Measurements from ENCODE around the gene CFAP210.

CFAP210 gene

DNA sequence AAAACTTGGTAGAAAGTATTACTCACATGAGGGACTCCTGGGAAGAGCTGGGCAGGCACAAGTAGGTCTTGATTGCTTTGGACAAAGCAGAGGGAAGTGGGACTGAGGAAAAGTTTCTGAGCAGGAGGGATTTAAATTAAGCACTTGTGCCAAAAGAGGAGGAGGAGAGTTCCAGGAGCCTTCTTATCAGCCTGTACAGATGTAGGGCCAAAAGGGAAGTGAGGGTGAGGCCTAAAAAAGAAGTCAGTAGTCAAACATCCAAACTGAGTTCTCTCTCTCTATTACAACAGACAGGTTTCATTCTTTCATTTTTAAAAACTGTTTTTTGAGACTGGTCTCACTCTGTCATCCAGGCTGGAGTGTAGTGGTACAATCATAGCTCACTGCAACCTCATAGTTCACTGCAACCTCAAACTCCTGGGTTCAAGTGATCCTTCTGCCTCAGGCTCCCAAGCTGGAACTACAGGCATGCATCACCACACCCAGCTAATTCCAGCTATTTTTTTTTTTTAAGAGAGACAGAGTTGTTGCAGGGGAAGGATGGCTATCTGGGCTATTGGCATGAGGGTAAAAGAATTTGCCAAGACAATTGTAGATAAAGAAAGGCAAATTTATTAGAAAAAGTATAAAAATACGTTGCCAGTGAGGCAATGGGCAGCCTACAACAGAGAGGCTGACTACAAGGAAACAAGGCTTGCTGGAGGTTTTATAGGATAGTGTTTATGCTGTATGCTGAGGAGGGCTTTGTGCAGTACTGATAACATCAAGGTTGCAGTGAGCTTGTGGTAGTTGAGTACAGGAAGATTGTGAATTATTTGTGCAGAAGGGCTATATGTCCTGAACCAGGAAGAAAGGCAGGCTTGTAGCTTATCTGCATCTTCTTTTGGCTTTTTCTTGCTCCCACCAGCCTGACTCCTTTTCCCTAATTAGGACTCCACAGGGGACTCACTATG, 29.0 kb downstream of the CFAP210 start:
- H3K36me3 ChIP-seq (ENCODE audit: control insufficient read depth in 4 of 4, insufficient read depth in 4 of 4, low read length in 3 of 4): no peaks in the 10 kb centered on the region
- peak overlapping the region; percentile 36 to 76 for H3K27ac ChIP-seq (ENCODE audit: insufficient read depth in 1 of 2, low read depth in 1 of 2, low read length in 2 of 2, poor library complexity in 1 of 2, severe bottlenecking in 2 of 2)
- no peaks in the 10 kb centered on the region for H3K9me3 ChIP-seq (ENCODE audit: control extremely low read depth in 1 of 5, control insufficient read depth in 4 of 5, insufficient read depth in 2 of 5, low read depth in 1 of 5, low read length in 4 of 5)
- peak overlapping the region in 3 of 7 experiments; percentile 20 to 40 (median 22) for H3K4me3 ChIP-seq (ENCODE audit: control insufficient read depth in 1 of 7, extremely low read depth in 1 of 7, insufficient read depth in 4 of 7, low read depth in 2 of 7, low read length in 6 of 7)
- no peaks in the 10 kb centered on the region for H3K27me3 ChIP-seq (replicated peaks in 2 of 5; ENCODE audit: control insufficient read depth in 4 of 5, insufficient read depth in 5 of 5, low read length in 4 of 5)
- CTCF ChIA-PET: interaction anchor here (0.9 to 2.0 kb wide), 4 partner anchors 10 to 30 kb away, joined by 3 to 8 read pairs (median 3); no protein-coding TSS in a partner anchor
- 8% methylated on average over 1 of the region's 1 CpG for WGBS (ENCODE audit: insufficient coverage)
- DNase-seq: peak; percentile 70 to 94 (median 91)
- POLR2A ChIA-PET: no interaction called here
- H3K4me1 ChIP-seq (ENCODE audit: control extremely low read depth in 1 of 4, control insufficient read depth in 4 of 4, insufficient read depth in 4 of 4, low read length in 3 of 4): peaks cover 15 to 26% (median 17%) of the 10 kb centered on the region in 4 experiments

DNA sequence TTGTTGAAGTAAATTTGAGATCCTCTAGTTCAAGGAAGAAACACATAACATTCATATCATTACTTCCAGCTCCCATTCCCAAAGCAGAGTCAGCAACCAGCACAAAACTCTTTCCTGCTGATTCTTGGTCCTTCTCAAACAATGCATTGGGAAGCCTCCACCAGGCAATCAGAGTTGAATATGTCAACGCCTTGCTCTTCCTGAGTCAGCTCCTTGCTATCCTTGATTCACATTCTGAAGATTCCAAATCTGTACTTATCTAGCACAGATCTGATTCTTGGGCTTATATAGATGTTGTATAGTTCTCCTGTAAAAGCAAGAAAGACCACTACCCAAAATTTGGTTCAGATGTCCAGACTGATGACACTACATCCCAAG, 29.6 kb downstream of the CFAP210 start:
- H3K27ac ChIP-seq (ENCODE audit: insufficient read depth in 1 of 2, low read depth in 1 of 2, low read length in 2 of 2, poor library complexity in 1 of 2, severe bottlenecking in 2 of 2): peak overlapping the region in 1 of 2 experiments; percentile 76
- WGBS (ENCODE audit: insufficient coverage): no CpG with 5 or more reads among the region's 1 CpG
- H3K4me1 ChIP-seq (ENCODE audit: control extremely low read depth in 1 of 4, control insufficient read depth in 4 of 4, insufficient read depth in 4 of 4, low read length in 3 of 4): peaks cover 15 to 26% (median 17%) of the 10 kb centered on the region in 4 experiments
- no peaks in the 10 kb centered on the region for H3K36me3 ChIP-seq (ENCODE audit: control insufficient read depth in 4 of 4, insufficient read depth in 4 of 4, low read length in 3 of 4)
- no peak overlapping the region for H3K4me3 ChIP-seq (ENCODE audit: control insufficient read depth in 1 of 7, extremely low read depth in 1 of 7, insufficient read depth in 4 of 7, low read depth in 2 of 7, low read length in 6 of 7)
- CTCF ChIA-PET: interaction anchor here (1.0 to 2.0 kb wide), 3 partner anchors 9 to 21 kb away, joined by 3 to 8 read pairs (median 3); no protein-coding TSS in a partner anchor
- no peaks in the 10 kb centered on the region for H3K9me3 ChIP-seq (ENCODE audit: control extremely low read depth in 1 of 5, control insufficient read depth in 4 of 5, insufficient read depth in 2 of 5, low read depth in 1 of 5, low read length in 4 of 5)
- POLR2A ChIA-PET: no interaction called here
- DNase-seq: no peak
- no peaks in the 10 kb centered on the region for H3K27me3 ChIP-seq (replicated peaks in 2 of 5; ENCODE audit: control insufficient read depth in 4 of 5, insufficient read depth in 5 of 5, low read length in 4 of 5)

DNA sequence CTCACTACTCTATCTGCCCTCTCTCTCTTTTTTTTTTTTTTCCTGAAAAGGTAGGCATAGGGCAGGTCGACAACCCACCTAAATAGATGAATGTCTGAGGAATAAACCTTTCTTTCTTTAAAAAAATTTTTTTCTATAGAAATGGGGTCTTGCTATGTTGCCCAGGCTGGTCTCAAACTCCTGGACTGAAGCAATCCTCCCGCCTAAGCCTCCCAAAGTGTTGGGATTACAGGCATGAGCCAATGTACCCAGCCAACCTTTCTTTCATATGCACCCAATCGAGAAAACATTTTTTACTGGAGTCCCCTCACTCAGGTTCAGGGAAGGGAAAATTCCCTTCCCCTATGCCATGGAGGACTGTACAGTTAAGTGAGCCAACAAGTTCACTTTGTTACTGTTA, 31.0 kb downstream of the CFAP210 start:
- Histone ChIP-seq H3K4me1 (ENCODE audit: control extremely low read depth in 1 of 4, control insufficient read depth in 4 of 4, insufficient read depth in 4 of 4, low read length in 3 of 4) (peaks cover 15 to 37% (median 23%) of the 10 kb centered on the region in 4 experiments), H3K36me3 (ENCODE audit: control insufficient read depth in 4 of 4, insufficient read depth in 4 of 4, low read length in 3 of 4) (no peaks in the 10 kb centered on the region), H3K9me3 (ENCODE audit: control extremely low read depth in 1 of 5, control insufficient read depth in 4 of 5, insufficient read depth in 2 of 5, low read depth in 1 of 5, low read length in 4 of 5) (no peaks in the 10 kb centered on the region), H3K27me3 (replicated peaks in 2 of 5; ENCODE audit: control insufficient read depth in 4 of 5, insufficient read depth in 5 of 5, low read length in 4 of 5) (no peaks in the 10 kb centered on the region), H3K4me3 (ENCODE audit: control insufficient read depth in 1 of 7, extremely low read depth in 1 of 7, insufficient read depth in 4 of 7, low read depth in 2 of 7, low read length in 6 of 7) (no peak overlapping the region), H3K27ac (ENCODE audit: insufficient read depth in 1 of 2, low read depth in 1 of 2, low read length in 2 of 2, poor library complexity in 1 of 2, severe bottlenecking in 2 of 2) (no peak overlapping the region)
- CTCF ChIA-PET: interaction anchor here (0.7 to 1.5 kb wide), 3 partner anchors 9 to 34 kb away, joined by 3 read pairs; no protein-coding TSS in a partner anchor
- POLR2A ChIA-PET: no interaction called here
- DNase-seq: no peak
- 100% methylated on average over 1 of the region's 3 CpGs for WGBS (ENCODE audit: insufficient coverage)

DNA sequence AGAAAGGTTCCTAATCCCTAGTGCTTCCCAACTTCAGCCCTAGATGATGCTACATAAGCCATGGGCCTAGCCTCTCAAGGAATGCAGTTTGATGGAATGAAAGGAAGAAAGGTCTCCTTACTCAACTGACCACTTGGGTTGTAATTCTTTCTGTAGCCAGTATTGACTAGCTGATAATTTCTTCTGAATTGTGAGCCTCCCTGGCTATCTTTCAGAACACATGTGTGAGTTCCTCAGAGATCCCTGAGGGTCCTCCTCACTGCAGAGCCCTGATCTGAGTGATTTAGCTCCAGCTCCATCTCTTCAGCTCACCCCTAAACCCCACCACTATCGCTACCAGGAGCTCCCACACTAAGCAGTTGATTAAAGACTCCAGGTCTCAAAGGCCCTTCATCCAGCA, 31.5 kb downstream of the CFAP210 start:
- ChIA-PET POLR2A (no interaction called here), CTCF (interaction anchor here (1.0 to 1.5 kb wide), 2 partner anchors 10 to 12 kb away, joined by 3 read pairs; no protein-coding TSS in a partner anchor)
- Histone ChIP-seq H3K4me1 (ENCODE audit: control extremely low read depth in 1 of 4, control insufficient read depth in 4 of 4, insufficient read depth in 4 of 4, low read length in 3 of 4) (peaks cover 15 to 37% (median 23%) of the 10 kb centered on the region in 4 experiments), H3K27me3 (replicated peaks in 2 of 5; ENCODE audit: control insufficient read depth in 4 of 5, insufficient read depth in 5 of 5, low read length in 4 of 5) (no peaks in the 10 kb centered on the region), H3K4me3 (ENCODE audit: control insufficient read depth in 1 of 7, extremely low read depth in 1 of 7, insufficient read depth in 4 of 7, low read depth in 2 of 7, low read length in 6 of 7) (no peak overlapping the region), H3K36me3 (ENCODE audit: control insufficient read depth in 4 of 4, insufficient read depth in 4 of 4, low read length in 3 of 4) (no peaks in the 10 kb centered on the region), H3K27ac (ENCODE audit: insufficient read depth in 1 of 2, low read depth in 1 of 2, low read length in 2 of 2, poor library complexity in 1 of 2, severe bottlenecking in 2 of 2) (no peak overlapping the region), H3K9me3 (ENCODE audit: control extremely low read depth in 1 of 5, control insufficient read depth in 4 of 5, insufficient read depth in 2 of 5, low read depth in 1 of 5, low read length in 4 of 5) (no peaks in the 10 kb centered on the region)
- 67% methylated on average over 1 of the region's 1 CpG for WGBS (ENCODE audit: insufficient coverage)
- peak in 2 of 3 donors; percentile 20 to 54 for DNase-seq

DNA sequence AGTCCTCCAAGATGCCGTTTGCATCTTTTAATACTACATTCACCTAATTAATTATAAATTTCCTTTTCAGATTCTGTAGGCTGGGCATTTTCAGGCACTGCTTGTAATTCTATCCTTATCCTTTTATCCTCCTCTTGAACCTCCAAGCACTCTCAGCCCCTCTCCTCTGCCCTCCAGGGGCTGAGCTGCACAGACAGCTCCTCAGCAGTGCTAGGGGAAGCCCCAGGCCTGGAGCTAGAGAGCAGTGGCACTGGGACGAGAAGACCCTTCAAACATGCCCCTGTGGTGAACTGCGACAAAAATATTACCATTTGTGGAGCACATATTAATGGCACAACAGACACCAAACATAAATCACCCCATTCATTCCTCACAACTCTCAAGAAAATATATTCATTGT, 32.9 kb downstream of the CFAP210 start:
- 78% methylated on average over 3 of the region's 3 CpGs for WGBS (ENCODE audit: insufficient coverage)
- no peak overlapping the region for H3K4me3 ChIP-seq (ENCODE audit: control insufficient read depth in 1 of 7, extremely low read depth in 1 of 7, insufficient read depth in 4 of 7, low read depth in 2 of 7, low read length in 6 of 7)
- CTCF ChIA-PET: no interaction called here

DNA sequence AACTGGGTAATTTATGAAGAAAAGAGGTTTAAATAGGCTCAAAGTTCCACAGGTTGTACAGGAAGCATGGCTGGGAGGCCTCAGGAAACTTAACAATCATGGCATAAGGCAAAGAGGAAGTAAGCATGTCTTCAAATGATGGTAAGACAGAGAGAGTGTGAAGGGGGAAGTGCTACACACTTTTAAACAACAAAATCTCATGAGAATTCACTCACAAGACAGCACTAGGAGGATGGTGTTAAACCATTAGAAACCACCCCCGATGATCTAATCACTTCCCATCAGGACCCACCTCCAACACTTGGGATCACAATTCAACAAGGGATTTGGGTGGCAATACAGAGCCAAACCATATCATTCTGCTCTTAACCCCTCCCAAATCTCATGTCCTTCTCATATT, 34.9 kb downstream of the CFAP210 start:
- ChIA-PET CTCF (no interaction called here), POLR2A (no interaction called here)
- 0% methylated on average over 1 of the region's 1 CpG for WGBS (ENCODE audit: insufficient coverage)

More for the DNA sequence above, 32.9 kb downstream of the CFAP210 start:
- no peak for DNase-seq
- Histone ChIP-seq H3K36me3 (ENCODE audit: control insufficient read depth in 4 of 4, insufficient read depth in 4 of 4, low read length in 3 of 4) (no peaks in the 10 kb centered on the region), H3K27ac (ENCODE audit: insufficient read depth in 1 of 2, low read depth in 1 of 2, low read length in 2 of 2, poor library complexity in 1 of 2, severe bottlenecking in 2 of 2) (no peak overlapping the region), H3K4me1 (ENCODE audit: control extremely low read depth in 1 of 4, control insufficient read depth in 4 of 4, insufficient read depth in 4 of 4, low read length in 3 of 4) (peaks cover 15 to 40% (median 23%) of the 10 kb centered on the region in 4 experiments), H3K27me3 (replicated peaks in 2 of 5; ENCODE audit: control insufficient read depth in 4 of 5, insufficient read depth in 5 of 5, low read length in 4 of 5) (no peaks in the 10 kb centered on the region), H3K9me3 (ENCODE audit: control extremely low read depth in 1 of 5, control insufficient read depth in 4 of 5, insufficient read depth in 2 of 5, low read depth in 1 of 5, low read length in 4 of 5) (no peaks in the 10 kb centered on the region)
- POLR2A ChIA-PET: no interaction called here

DNA sequence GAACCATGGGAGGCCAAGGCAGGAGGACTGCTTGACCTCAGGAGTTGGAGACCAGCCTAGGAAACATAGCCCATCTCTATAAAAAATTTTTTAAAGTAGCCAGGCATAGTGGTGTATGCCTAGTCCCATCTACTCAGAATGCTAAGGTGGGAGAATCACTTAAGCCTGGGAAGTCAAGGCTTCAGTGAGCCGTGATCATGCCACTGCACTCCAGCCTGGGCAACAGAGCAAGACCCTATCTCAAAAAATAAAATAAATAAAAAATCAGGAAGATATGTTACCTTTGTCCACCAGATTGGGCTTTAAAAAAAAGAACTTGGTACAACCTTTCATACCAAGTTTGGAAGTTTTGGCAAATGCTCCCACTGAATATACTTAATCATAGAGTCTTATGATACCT, 35.3 kb downstream of the CFAP210 start:
- DNase-seq: no peak
- CTCF ChIA-PET: no interaction called here
- no CpG with 5 or more reads among the region's 1 CpG for WGBS (ENCODE audit: insufficient coverage)
- Histone ChIP-seq H3K4me1 (ENCODE audit: control extremely low read depth in 1 of 4, control insufficient read depth in 4 of 4, insufficient read depth in 4 of 4, low read length in 3 of 4) (peaks cover 0 to 24% (median 6%) of the 10 kb centered on the region in 4 experiments), H3K4me3 (ENCODE audit: control insufficient read depth in 1 of 7, extremely low read depth in 1 of 7, insufficient read depth in 4 of 7, low read depth in 2 of 7, low read length in 6 of 7) (peak overlapping the region in 1 of 7 experiments; percentile 26), H3K36me3 (ENCODE audit: control insufficient read depth in 4 of 4, insufficient read depth in 4 of 4, low read length in 3 of 4) (no peaks in the 10 kb centered on the region), H3K9me3 (ENCODE audit: control extremely low read depth in 1 of 5, control insufficient read depth in 4 of 5, insufficient read depth in 2 of 5, low read depth in 1 of 5, low read length in 4 of 5) (no peaks in the 10 kb centered on the region), H3K27ac (ENCODE audit: insufficient read depth in 1 of 2, low read depth in 1 of 2, low read length in 2 of 2, poor library complexity in 1 of 2, severe bottlenecking in 2 of 2) (peak overlapping the region in 1 of 2 experiments; percentile 50), H3K27me3 (replicated peaks in 2 of 5; ENCODE audit: control insufficient read depth in 4 of 5, insufficient read depth in 5 of 5, low read length in 4 of 5) (no peaks in the 10 kb centered on the region)
- POLR2A ChIA-PET: no interaction called here

More for the DNA sequence above, 34.9 kb downstream of the CFAP210 start:
- H3K27ac ChIP-seq (ENCODE audit: insufficient read depth in 1 of 2, low read depth in 1 of 2, low read length in 2 of 2, poor library complexity in 1 of 2, severe bottlenecking in 2 of 2): peak overlapping the region in 1 of 2 experiments; percentile 50
- peaks cover 0 to 24% (median 7%) of the 10 kb centered on the region in 4 experiments for H3K4me1 ChIP-seq (ENCODE audit: control extremely low read depth in 1 of 4, control insufficient read depth in 4 of 4, insufficient read depth in 4 of 4, low read length in 3 of 4)
- peak in 2 of 3 donors; percentile 59 to 70 for DNase-seq
- H3K27me3 ChIP-seq (replicated peaks in 2 of 5; ENCODE audit: control insufficient read depth in 4 of 5, insufficient read depth in 5 of 5, low read length in 4 of 5): no peaks in the 10 kb centered on the region
- H3K9me3 ChIP-seq (ENCODE audit: control extremely low read depth in 1 of 5, control insufficient read depth in 4 of 5, insufficient read depth in 2 of 5, low read depth in 1 of 5, low read length in 4 of 5): no peaks in the 10 kb centered on the region
- H3K4me3 ChIP-seq (ENCODE audit: control insufficient read depth in 1 of 7, extremely low read depth in 1 of 7, insufficient read depth in 4 of 7, low read depth in 2 of 7, low read length in 6 of 7): no peak overlapping the region
- H3K36me3 ChIP-seq (ENCODE audit: control insufficient read depth in 4 of 4, insufficient read depth in 4 of 4, low read length in 3 of 4): no peaks in the 10 kb centered on the region

All from common myeloid progenitor, CD34-positive (primary cell).